ENCODE data around the gene KCNG4. TPM values are rescaled to one million over a fixed set of nuclear protein-coding genes. Genes with fewer than 3 reads are reported as not detected.

KCNG4 gene
- total RNA-seq, 1 experiment from 2014 or later = not detected

DNA sequence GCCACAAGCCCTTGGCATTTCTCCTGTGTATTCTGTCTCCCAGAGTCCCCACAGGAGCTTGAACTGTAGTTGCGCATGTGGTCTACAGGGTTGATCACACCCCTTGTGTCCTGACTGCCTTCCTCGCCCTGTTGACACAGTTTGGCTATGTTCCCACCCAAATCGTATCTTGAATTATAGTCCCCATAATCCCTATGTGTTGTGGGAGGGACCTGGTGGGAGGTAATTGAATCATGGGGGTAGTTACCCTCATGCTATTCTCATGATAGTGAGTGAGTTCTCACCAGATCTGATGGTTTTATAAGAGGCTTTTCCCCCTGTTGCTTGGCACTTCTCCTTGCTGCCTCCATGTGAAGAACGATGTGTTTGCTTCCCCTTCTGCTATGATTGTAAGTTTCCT lies 27.7 kb downstream of the KCNG4 start:
- Histone ChIP-seq H3K4me3 (ENCODE audit: low read depth, low read length, poor library complexity, severe bottlenecking) (no peak overlapping the region), H3K36me3 (ENCODE audit: insufficient read depth, low read length, poor library complexity, severe bottlenecking) (no peaks in the 10 kb centered on the region), H3K4me1 (ENCODE audit: insufficient read depth, low read length, poor library complexity, severe bottlenecking) (no peaks in the 10 kb centered on the region), H3K27me3 (replicated peaks; ENCODE audit: insufficient read depth, low read depth, low read length, poor library complexity) (no peaks in the 10 kb centered on the region), H3K27ac (ENCODE audit: low read depth, low read length, poor library complexity, severe bottlenecking) (no peak overlapping the region), H3K9me3 (ENCODE audit: low read depth, low read length, poor library complexity, severe bottlenecking) (no peaks in the 10 kb centered on the region)
- intact Hi-C loops (cut with micrococcal nuclease; ENCODE audit: unreplicated experiment) = no loop called here
- DNase-seq (ENCODE audit: low spot score) = no peak
- ChIA-PET POLR2A (ENCODE audit: low non-redundant PET) (no interaction called here), CTCF (no interaction called here)
- no TSS peak for BruUV-seq (replicated peaks)
- TF ChIP-seq EZH2 (IDR thresholded peaks at IDR 0.05; ENCODE audit: borderline replicate concordance, low read depth, low read length, poor library complexity, severe bottlenecking) (no peak), CTCF (conservative IDR thresholded peaks at IDR 0.05; ENCODE audit: low read depth, low read length) (no peak)

GRCh38 chr16:84209989-84210388 lies 29.8 kb downstream of the KCNG4 start:
- TF ChIP-seq CTCF (conservative IDR thresholded peaks at IDR 0.05; ENCODE audit: low read depth, low read length) = peak; percentile 26; the same call in 1 of the 2 replicates
- no peak for TF ChIP-seq EZH2 (IDR thresholded peaks at IDR 0.05; ENCODE audit: borderline replicate concordance, low read depth, low read length, poor library complexity, severe bottlenecking)
- H3K27ac ChIP-seq (ENCODE audit: low read depth, low read length, poor library complexity, severe bottlenecking) = no peak overlapping the region
- intact Hi-C loops (cut with micrococcal nuclease; ENCODE audit: unreplicated experiment) = no loop called here
- no peaks in the 10 kb centered on the region for H3K9me3 ChIP-seq (ENCODE audit: low read depth, low read length, poor library complexity, severe bottlenecking)
- no peaks in the 10 kb centered on the region for H3K4me1 ChIP-seq (ENCODE audit: insufficient read depth, low read length, poor library complexity, severe bottlenecking)
- ChIA-PET POLR2A (ENCODE audit: low non-redundant PET) (no interaction called here), CTCF (no interaction called here)
- no TSS peak for BruUV-seq (replicated peaks)
- no peaks in the 10 kb centered on the region for H3K27me3 ChIP-seq (replicated peaks; ENCODE audit: insufficient read depth, low read depth, low read length, poor library complexity)
- DNase-seq (ENCODE audit: low spot score) = no peak
- H3K36me3 ChIP-seq (ENCODE audit: insufficient read depth, low read length, poor library complexity, severe bottlenecking) = no peaks in the 10 kb centered on the region
- no peak overlapping the region for H3K4me3 ChIP-seq (ENCODE audit: low read depth, low read length, poor library complexity, severe bottlenecking)

DNA sequence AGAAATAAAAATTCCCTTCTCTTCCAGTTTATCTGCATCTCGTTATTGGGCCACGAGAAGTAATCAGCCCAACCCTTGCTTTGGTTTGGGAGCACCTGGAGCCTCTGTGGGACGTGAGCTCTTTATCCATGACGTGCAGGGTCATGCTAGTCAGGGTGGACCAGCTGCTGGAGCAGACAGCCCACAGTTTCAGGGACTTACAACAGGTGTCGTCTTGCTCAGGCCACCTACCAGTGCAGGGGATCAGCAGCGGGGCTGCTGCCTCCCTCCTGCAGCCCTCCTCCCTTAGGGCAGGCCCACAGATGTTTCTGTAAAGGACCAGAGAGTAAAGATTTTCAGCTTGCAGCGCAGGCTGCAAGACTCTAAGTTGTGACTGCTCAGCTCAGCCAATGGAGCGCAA lies 31.9 kb downstream of the KCNG4 start:
- BruUV-seq (replicated peaks) = no TSS peak
- POLR2A ChIA-PET (ENCODE audit: low non-redundant PET) = no interaction called here
- no peak overlapping the region for H3K27ac ChIP-seq (ENCODE audit: low read depth, low read length, poor library complexity, severe bottlenecking)
- DNase-seq (ENCODE audit: low spot score) = no peak
- intact Hi-C loops (cut with micrococcal nuclease; ENCODE audit: unreplicated experiment) = no loop called here
- CTCF ChIA-PET = no interaction called here
- H3K4me3 ChIP-seq (ENCODE audit: low read depth, low read length, poor library complexity, severe bottlenecking) = no peak overlapping the region
- H3K27me3 ChIP-seq (replicated peaks; ENCODE audit: insufficient read depth, low read depth, low read length, poor library complexity) = no peaks in the 10 kb centered on the region
- H3K36me3 ChIP-seq (ENCODE audit: insufficient read depth, low read length, poor library complexity, severe bottlenecking) = no peaks in the 10 kb centered on the region
- TF ChIP-seq CTCF (conservative IDR thresholded peaks at IDR 0.05; ENCODE audit: low read depth, low read length) (no peak), EZH2 (IDR thresholded peaks at IDR 0.05; ENCODE audit: borderline replicate concordance, low read depth, low read length, poor library complexity, severe bottlenecking) (no peak)
- H3K9me3 ChIP-seq (ENCODE audit: low read depth, low read length, poor library complexity, severe bottlenecking) = no peaks in the 10 kb centered on the region
- H3K4me1 ChIP-seq (ENCODE audit: insufficient read depth, low read length, poor library complexity, severe bottlenecking) = no peaks in the 10 kb centered on the region
